ENCODE measurements around the gene OR51B6.
"Not testable (repeated sequence)": the region's sequence is repeated elsewhere in the genome, so short reads cannot be mapped to it uniquely, and the experiment has no call there.

The OR51B6 gene

DNA sequence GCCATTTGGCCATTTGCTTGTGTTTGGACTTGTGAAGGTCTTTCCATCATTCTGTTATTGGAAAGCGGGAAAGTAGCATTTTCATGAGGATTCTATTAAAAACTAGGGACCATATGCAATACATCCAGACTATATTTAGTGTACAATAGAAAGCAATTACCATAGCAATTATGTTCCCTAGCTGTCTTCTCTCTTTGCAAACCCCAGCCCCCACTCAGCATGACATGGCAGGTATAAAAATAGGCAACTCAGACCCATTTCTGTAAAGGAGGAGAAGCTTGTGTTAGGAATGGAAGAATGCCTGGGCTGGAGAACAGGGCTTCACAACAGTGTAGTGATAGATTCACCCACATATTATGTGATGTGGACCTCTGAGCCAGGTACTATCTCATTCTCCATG lies 12.4 kb downstream of the OR51B6 start:
- no peak for DNase-seq (ENCODE audit: low read depth in 1 of 2, low spot score in 1 of 2)

GRCh38 chr11:5364214-5364613 lies 12.9 kb downstream of the OR51B6 start:
- no peak for DNase-seq (ENCODE audit: low read depth in 1 of 2, low spot score in 1 of 2)

DNA sequence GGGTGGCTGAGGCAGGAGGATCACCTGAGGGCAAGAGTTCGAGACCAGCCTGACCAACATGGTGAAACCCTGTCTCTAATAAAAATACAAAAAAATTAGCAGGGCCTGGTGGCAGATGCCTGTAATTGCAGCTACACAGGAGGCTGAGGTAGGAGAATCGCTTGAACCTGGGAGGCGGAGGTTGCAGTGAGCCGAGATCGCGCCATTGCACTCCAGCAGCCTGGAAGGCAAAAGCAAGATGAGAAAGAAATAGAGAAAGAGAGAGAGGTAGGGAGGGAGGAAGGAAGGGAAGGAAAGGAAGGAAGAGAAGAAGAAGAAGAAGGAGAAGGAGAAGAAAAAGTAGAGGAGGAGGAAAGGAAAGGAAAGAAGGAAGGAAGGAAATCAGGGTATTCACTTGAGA lies 15.1 kb downstream of the OR51B6 start:
- DNase-seq (ENCODE audit: low read depth in 1 of 2, low spot score in 1 of 2): not testable (repeated sequence)

GRCh38 chr11:5366856-5367255 lies 15.5 kb downstream of the OR51B6 start:
- DNase-seq (ENCODE audit: low read depth in 1 of 2, low spot score in 1 of 2): no peak

GRCh38 chr11:5367448-5368074 lies 16.3 kb downstream of the OR51B6 start:
- no peak for DNase-seq (ENCODE audit: low read depth in 1 of 2, low spot score in 1 of 2)

GRCh38 chr11:5368502-5369043 lies 17.3 kb downstream of the OR51B6 start:
- DNase-seq (ENCODE audit: low read depth in 1 of 2, low spot score in 1 of 2): no peak

- DNase-seq (ENCODE audit: low read depth in 1 of 2, low spot score in 1 of 2): no peak
Observed at GRCh38 chr11:5369789-5370188, 18.5 kb downstream of the OR51B6 start.

- peak in 1 of 2 donors; percentile 2 for DNase-seq (ENCODE audit: low read depth in 1 of 2, low spot score in 1 of 2)
Observed at GRCh38 chr11:5380740-5381342, 29.5 kb downstream of the OR51B6 start.

GRCh38 chr11:5383576-5383975 lies 32.3 kb downstream of the OR51B6 start, which contains the start of gene OR51M1:
TSS of gene OR51M1 (plus strand) at chr11:5383812. CDS start at chr11:5389399, 5,587 bp downstream.
- no peak for DNase-seq (ENCODE audit: low read depth in 1 of 2, low spot score in 1 of 2)

- DNase-seq (ENCODE audit: low read depth in 1 of 2, low spot score in 1 of 2): no peak
Observed at GRCh38 chr11:5384335-5384734, 33.0 kb downstream of the OR51B6 start.

- DNase-seq (ENCODE audit: low read depth in 1 of 2, low spot score in 1 of 2): no peak
Observed at GRCh38 chr11:5390210-5390609, 38.9 kb downstream of the OR51B6 start.

GRCh38 chr11:5394091-5394490 lies 42.8 kb downstream of the OR51B6 start:
- DNase-seq (ENCODE audit: low read depth in 1 of 2, low spot score in 1 of 2): no peak

DNA sequence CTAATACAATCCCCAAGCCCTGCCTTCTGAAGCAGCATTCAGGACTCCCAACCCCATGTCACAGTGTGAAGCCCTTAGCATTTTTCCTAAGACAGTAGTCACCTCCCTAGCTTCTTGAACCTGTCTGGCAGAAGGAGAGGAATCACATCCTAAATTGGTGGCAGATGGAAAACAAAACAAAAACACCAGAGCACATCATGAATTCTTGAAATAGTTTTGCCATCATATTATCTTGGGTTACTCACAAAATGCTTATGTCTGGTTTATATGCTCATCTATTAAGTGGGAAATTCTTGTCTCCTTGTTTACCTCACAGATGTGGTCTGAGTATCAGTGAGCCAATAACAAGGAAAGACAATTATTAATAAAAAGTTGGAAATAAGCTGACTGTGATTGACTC lies 47.6 kb downstream of the OR51B6 start:
- no peak for DNase-seq (ENCODE audit: low read depth in 1 of 2, low spot score in 1 of 2)
